H1 (cell line): Measurements from ENCODE around the gene IRF2BP2. TPM values are rescaled to one million over a fixed set of nuclear protein-coding genes. Genes with fewer than 3 reads are reported as not detected.

ENCODE experiments used
- CTCF ChIA-PET: fragments of 300-600 bp; sonication (Branson Sonifier 250); formaldehyde crosslinking; loops from one replicate; lab custom pipeline; 2021; ENCODE audit not compliant: partially characterized antibody; lab: Charles Lee
- POLR2A ChIA-PET: fragments of 300-600 bp; sonication (Branson Sonifier 250); formaldehyde crosslinking; loops from one replicate; lab custom pipeline; 2021; ENCODE audit warnings: inconsistent platforms; ENCODE audit not compliant: partially characterized antibody; lab: Charles Lee
- DNase-seq, 2 experiments: peaks; one replicate each; pipeline versions ENCODE4 v3.0.0 to v3.0.0-alpha.2; 2010 to 2022; ENCODE audit warnings: low spot score in 2 of 2, low read depth in 1 of 2, mixed read lengths in 1 of 2
- FAIRE-seq: peaks from 2 replicates; lab custom pipeline; 2011; peaks lifted over from hg19 to GRCh38; lab: Jason Lieb, UNC
- H2AFZ ChIP-seq: 2 replicates; pipeline ENCODE4 v1.8.1; 2012; ENCODE audit warnings: low read length, inconsistent platforms
- H2AK5ac ChIP-seq: 2 replicates; pipeline ENCODE4 v1.6.1; 2013; ENCODE audit warnings: low read depth, low read length
- H2BK120ac ChIP-seq: replicated peaks from 2 replicates; pipeline ENCODE3; 2013; ENCODE audit warnings: low read depth, low read length, inconsistent platforms
- H2BK12ac ChIP-seq: 2 replicates; pipeline ENCODE4 v1.6.1; 2013; ENCODE audit warnings: low read depth, low read length
- H2BK15ac ChIP-seq: 2 replicates; pipeline ENCODE4 v1.6.1; 2013; ENCODE audit warnings: low read length
- H2BK20ac ChIP-seq: 2 replicates; pipeline ENCODE4 v1.6.1; 2013; ENCODE audit warnings: low read length
- H2BK5ac ChIP-seq: 2 replicates; pipeline ENCODE4 v1.6.1; 2013; ENCODE audit warnings: low read depth, low read length
- H3K14ac ChIP-seq: 2 replicates; pipeline ENCODE4 v1.6.1; 2013; ENCODE audit warnings: inconsistent platforms; ENCODE audit not compliant: insufficient read length
- H3K18ac ChIP-seq: 2 replicates; pipeline ENCODE4 v1.6.1; 2013; ENCODE audit warnings: low read length; ENCODE audit errors: extremely low read depth
- H3K23ac ChIP-seq: 2 replicates; pipeline ENCODE4 v1.6.1; 2013; ENCODE audit warnings: inconsistent platforms; ENCODE audit not compliant: insufficient read length
- H3K23me2 ChIP-seq: 2 replicates; pipeline ENCODE4 v1.6.1; 2013; ENCODE audit warnings: low read depth, low read length
- H3K27ac ChIP-seq: 2 replicates; pipeline ENCODE4 v1.6.1; 2011; ENCODE audit warnings: low read depth, low read length, inconsistent platforms
- H3K27me3 ChIP-seq, 4 experiments: replicated peaks in 1 of 4; 1 replicate in 1 of 4; 2 replicates in 3 of 4; pipeline versions ENCODE4 v1.6.1 to v1.8.1; 2011 to 2013; ENCODE audit warnings: low read length in 3 of 4, mild to moderate bottlenecking in 3 of 4, inconsistent platforms in 2 of 4, mixed read lengths in 2 of 4, moderate library complexity in 1 of 4; ENCODE audit not compliant: control insufficient read depth in 3 of 4, insufficient read depth in 3 of 4; ENCODE audit errors: extremely low read depth in 1 of 4
- H3K36me3 ChIP-seq, 4 experiments: 2 replicates each; pipeline versions ENCODE4 v1.6.1 to v1.8.1; 2011 to 2013; ENCODE audit warnings: mild to moderate bottlenecking in 4 of 4, low read length in 3 of 4, moderate library complexity in 2 of 4, control low read depth in 1 of 4, inconsistent platforms in 1 of 4; ENCODE audit not compliant: insufficient read depth in 4 of 4, control insufficient read depth in 2 of 4
- H3K4ac ChIP-seq: replicated peaks from 2 replicates; pipeline ENCODE3; 2013; ENCODE audit warnings: low read length, low read depth, mixed read lengths, inconsistent platforms; ENCODE audit not compliant: insufficient read length
- H3K4me1 ChIP-seq, 4 experiments: replicated peaks in 1 of 4; 1 replicate in 1 of 4; 2 replicates in 3 of 4; pipeline versions ENCODE4 v1.6.1 to v1.8.1; 2011 to 2013; ENCODE audit warnings: low read length in 3 of 4, inconsistent platforms in 2 of 4, mixed read lengths in 1 of 4; ENCODE audit not compliant: insufficient read depth in 4 of 4, control insufficient read depth in 3 of 4
- H3K4me2 ChIP-seq, 2 experiments: 2 replicates each; pipeline versions ENCODE4 v1.6.1 to v1.8.1; 2011 to 2013; ENCODE audit warnings: low read depth in 2 of 2, low read length in 2 of 2, control low read depth in 1 of 2, inconsistent platforms in 1 of 2, mild to moderate bottlenecking in 1 of 2; ENCODE audit not compliant: insufficient read depth in 1 of 2
- H3K4me3 ChIP-seq, 4 experiments: fragments of 200-600, 300-600 bp in 1 of 4; sonication (generic), shearing (Covaris generic), sonication (Bioruptor Twin) in 1 of 4; 2 replicates each; pipeline versions ENCODE4 v1.5.1 to v1.8.1; 2011 to 2016; ENCODE audit warnings: low read length in 4 of 4, low read depth in 3 of 4, control low read depth in 2 of 4, inconsistent platforms in 2 of 4, mild to moderate bottlenecking in 2 of 4, mixed read lengths in 1 of 4, moderate library complexity in 1 of 4; ENCODE audit not compliant: insufficient read depth in 2 of 4; ENCODE audit errors: extremely low read depth in 1 of 4
- H3K56ac ChIP-seq: replicated peaks from 2 replicates; pipeline ENCODE3; 2013; ENCODE audit warnings: low read depth, mild to moderate bottlenecking, mixed read lengths, low read length, inconsistent platforms; ENCODE audit not compliant: insufficient read length
- H3K79me1 ChIP-seq: 2 replicates; pipeline ENCODE4 v1.6.1; 2013; ENCODE audit warnings: low read depth, low read length, control low read depth
- H3K79me2 ChIP-seq, 2 experiments: 2 replicates each; pipeline versions ENCODE4 v1.6.1 to v1.8.1; 2012 to 2013; ENCODE audit warnings: low read length in 2 of 2, mild to moderate bottlenecking in 2 of 2, inconsistent platforms in 1 of 2; ENCODE audit not compliant: insufficient read depth in 2 of 2, control insufficient read depth in 1 of 2
- H3K9ac ChIP-seq, 4 experiments: replicated peaks in 1 of 4; 1 replicate in 1 of 4; 2 replicates in 3 of 4; pipeline versions ENCODE4 v1.6.1 to v1.8.1; 2011 to 2013; ENCODE audit warnings: low read depth in 3 of 4, low read length in 3 of 4, control low read depth in 2 of 4, mild to moderate bottlenecking in 2 of 4, moderate library complexity in 2 of 4, inconsistent platforms in 1 of 4; ENCODE audit errors: extremely low read depth in 1 of 4
- H3K9me3 ChIP-seq, 2 experiments: 2 replicates each; pipeline versions ENCODE4 v1.6.1 to v1.8.1; 2012 to 2013; ENCODE audit warnings: mild to moderate bottlenecking in 2 of 2, moderate library complexity in 2 of 2, control low read depth in 1 of 2, inconsistent platforms in 1 of 2, low read depth in 1 of 2, low read length in 1 of 2, mixed read lengths in 1 of 2; ENCODE audit not compliant: insufficient read depth in 2 of 2
- H4K20me1 ChIP-seq, 2 experiments: replicated peaks in 1 of 2; 2 replicates each; pipeline versions ENCODE3 to v1.8.1; 2011 to 2013; ENCODE audit warnings: inconsistent platforms in 2 of 2, low read length in 2 of 2, mild to moderate bottlenecking in 1 of 2; ENCODE audit not compliant: insufficient read depth in 2 of 2, control insufficient read depth in 1 of 2
- H4K5ac ChIP-seq: 2 replicates; pipeline ENCODE4 v1.6.1; 2013; ENCODE audit warnings: low read length, low read depth, mixed read lengths, inconsistent platforms; ENCODE audit not compliant: insufficient read length
- H4K8ac ChIP-seq: 2 replicates; pipeline ENCODE4 v1.8.0; 2013; ENCODE audit warnings: mild to moderate bottlenecking, moderate library complexity, low read length, inconsistent platforms; ENCODE audit not compliant: insufficient read depth; ENCODE audit errors: extremely low read depth
- H4K91ac ChIP-seq: replicated peaks from 2 replicates; pipeline ENCODE3; 2013; ENCODE audit warnings: low read length, mixed read lengths, inconsistent platforms; ENCODE audit not compliant: insufficient read length
- CTBP2 ChIP-seq: IDR thresholded peaks from 2 replicates; pipeline ENCODE4 v1.7.0; 2011; ENCODE audit warnings: borderline replicate concordance, mild to moderate bottlenecking, moderate library complexity, mixed read lengths, low read length; ENCODE audit not compliant: insufficient read depth, insufficient read length
- JUN ChIP-seq: IDR thresholded peaks from 2 replicates; pipeline ENCODE4 v1.6.1; 2011; ENCODE audit warnings: low read depth, mild to moderate bottlenecking, improper control_type of control experiment, low read length
- POLR2A ChIP-seq, 2 experiments: IDR thresholded peaks; 1 replicate in 1 of 2; 2 replicates in 1 of 2; pipeline ENCODE4 v1.6.1; 2011; ENCODE audit warnings: low read depth in 2 of 2, low read length in 2 of 2, mild to moderate bottlenecking in 2 of 2; ENCODE audit errors: control extremely low read depth in 1 of 2
- SIN3A ChIP-seq, 2 experiments: IDR thresholded peaks in 1 of 2; conservative IDR thresholded peaks in 1 of 2; 2 replicates each; pipeline ENCODE4 v1.6.1; 2011 to 2012; ENCODE audit warnings: low read length in 2 of 2, improper control_type of control experiment in 1 of 2, low read depth in 1 of 2, mild to moderate bottlenecking in 1 of 2
- SIRT6 ChIP-seq: IDR thresholded peaks from one replicate; pipeline ENCODE4 v1.7.1; 2012; ENCODE audit warnings: low read length, inconsistent platforms
- SUZ12 ChIP-seq: fragments of 200-600 bp; sonication (generic); IDR thresholded peaks from 2 replicates; pipeline ENCODE4 v1.6.1; 2012; ENCODE audit warnings: mild to moderate bottlenecking, inconsistent platforms, low read length, moderate library complexity, mixed read lengths
- TCF12 ChIP-seq: IDR thresholded peaks from 2 replicates; pipeline ENCODE4 v1.6.1; 2011; ENCODE audit warnings: low read depth, mild to moderate bottlenecking, low read length
- YY1 ChIP-seq: IDR thresholded peaks from 2 replicates; pipeline ENCODE4 v1.6.1; 2011; ENCODE audit warnings: low read depth, mild to moderate bottlenecking, low read length
- ZNF274 ChIP-seq: IDR thresholded peaks from 2 replicates; pipeline ENCODE4 v1.7.0; 2012; ENCODE audit warnings: low read length, borderline replicate concordance; ENCODE audit errors: extremely low read depth
- WGBS, 2 experiments: shearing (Covaris generic) in 1 of 2; methylation state at CpG; one replicate each; pipeline versions ENCODE4 v1.1.6 to v1.1.7; 2013 to 2015; ENCODE audit warnings: low lambda C conversion rate in 2 of 2, mixed read lengths in 2 of 2, inconsistent platforms in 1 of 2, low coverage in 1 of 2, missing lambda C conversion rate in 1 of 2; ENCODE audit not compliant: insufficient replicate concordance in 2 of 2, insufficient coverage in 1 of 2, insufficient read length in 1 of 2; ENCODE audit errors: extremely low coverage in 1 of 2, missing lambda C conversion rate in 1 of 2; 5-methylcytosine and 5-hydroxymethylcytosine counted together
- polyA plus RNA-seq, 7 experiments: library from polyadenylated mRNA; depleted of rRNA in 3 of 7; stranded (reverse) in 5 of 7; unstranded in 2 of 7; fragments of >200 nt in 5 of 7; fragments of 200-250 nt in 2 of 7; gene quantifications; 1 replicate in 5 of 7; 2 replicates in 1 of 7; 4 replicates in 1 of 7; pipeline versions ENCODE4 v1.2.1 to v1.2.3, GENCODE V29; 2011 to 2013; ENCODE audit warnings: missing spikeins in 2 of 7, mixed read lengths in 2 of 7
- total RNA-seq: library from RNA; stranded (reverse); fragmentation: NEBNext Ultra II Directional; extraction: Animal tissue kit (Norgen Biotek cat#: 25700); gene quantifications from 2 replicates; pipeline ENCODE4 v1.2.1, GENCODE V29; 2021
- TF ChIP-seq, protein P1 (sequence below): IDR thresholded peaks from 2 replicates; pipeline ENCODE4 v1.6.1; 2012; ENCODE audit warnings: low read length, inconsistent platforms
- TF ChIP-seq, protein P2 (sequence below): IDR thresholded peaks from 2 replicates; pipeline ENCODE4 v1.6.1; 2011; ENCODE audit warnings: low read length, improper control_type of control experiment

The IRF2BP2 gene
- total and polyA plus RNA-seq, 2 of the 8 experiments (the other 6 are each of a cell fraction or from before 2014, with no cell fraction given), result 24.9 to 67.5 TPM

DNA sequence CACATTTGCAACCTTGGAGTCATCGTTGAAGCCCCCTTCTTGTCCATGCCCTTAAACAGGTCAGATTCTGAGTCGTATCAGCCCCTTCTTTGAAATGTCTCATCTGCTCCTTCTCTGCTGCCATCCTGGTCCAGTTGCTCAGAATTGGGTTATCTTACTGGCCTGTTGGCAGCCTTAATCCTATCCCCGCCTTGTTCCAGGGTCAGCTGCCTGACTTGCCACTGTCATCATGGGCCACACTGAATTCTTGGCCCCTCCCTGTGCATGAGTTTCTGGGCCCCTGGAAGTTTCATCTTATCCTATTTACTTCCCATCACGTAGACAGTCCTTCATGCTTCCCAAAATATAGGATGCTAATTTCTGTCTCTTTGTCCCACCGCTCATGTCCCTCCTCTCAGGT lies 23.7 kb downstream of the IRF2BP2 start:
- Histone ChIP-seq H2BK120ac (no peak overlapping the region), H3K23me2 (0 out of 2 replicates have a peak, but pooled peaks cover 1% of the 10 kb centered on the region), H3K4ac (no peak overlapping the region), H3K4me1 (no peaks in the 10 kb centered on the region), H2AFZ (no peak overlapping the region; the same call in 1 of the 2 replicates), H3K79me1 (no peaks in the 10 kb centered on the region), H2BK5ac (no peak overlapping the region), H3K23ac (no peak overlapping the region), H3K36me3 (no peaks in the 10 kb centered on the region), H2BK15ac (no peak overlapping the region), H3K4me2 (no peak overlapping the region), H3K27me3 (no peaks in the 10 kb centered on the region), H3K14ac (no peak overlapping the region), H4K5ac (no peak overlapping the region), H2BK20ac (no peak overlapping the region), H3K9ac (no peak overlapping the region), H2BK12ac (no peak overlapping the region), H3K4me3 (no peak overlapping the region), H3K79me2 (no peaks in the 10 kb centered on the region), H3K9me3 (no peaks in the 10 kb centered on the region), H4K91ac (no peak overlapping the region), H3K18ac (no peak overlapping the region), H4K8ac (no peak overlapping the region), H3K56ac (no peak overlapping the region), H2AK5ac (no peak overlapping the region), H3K27ac (no peak overlapping the region), H4K20me1 (no peaks in the 10 kb centered on the region)
- FAIRE-seq, result no peak
- POLR2A ChIA-PET, result no interaction called here
- CTCF ChIA-PET, result no interaction called here
- 93% methylated on average over 5 of the region's 5 CpGs; no CpG with 5 or more reads in 1 of the 2 experiments for WGBS, 2 experiments
- no peak for DNase-seq
- TF ChIP-seq POLR2A (IDR thresholded peaks at IDR 0.05; ENCODE audit: control extremely low read depth in 1 of 2, low read depth in 2 of 2, low read length in 2 of 2), result no peak
- TF ChIP-seq ZNF274, result no peak
- TF ChIP-seq YY1, result no peak
- no peak for TF ChIP-seq CTBP2
- TF ChIP-seq SUZ12, result no peak
- TF ChIP-seq, protein P1, sequence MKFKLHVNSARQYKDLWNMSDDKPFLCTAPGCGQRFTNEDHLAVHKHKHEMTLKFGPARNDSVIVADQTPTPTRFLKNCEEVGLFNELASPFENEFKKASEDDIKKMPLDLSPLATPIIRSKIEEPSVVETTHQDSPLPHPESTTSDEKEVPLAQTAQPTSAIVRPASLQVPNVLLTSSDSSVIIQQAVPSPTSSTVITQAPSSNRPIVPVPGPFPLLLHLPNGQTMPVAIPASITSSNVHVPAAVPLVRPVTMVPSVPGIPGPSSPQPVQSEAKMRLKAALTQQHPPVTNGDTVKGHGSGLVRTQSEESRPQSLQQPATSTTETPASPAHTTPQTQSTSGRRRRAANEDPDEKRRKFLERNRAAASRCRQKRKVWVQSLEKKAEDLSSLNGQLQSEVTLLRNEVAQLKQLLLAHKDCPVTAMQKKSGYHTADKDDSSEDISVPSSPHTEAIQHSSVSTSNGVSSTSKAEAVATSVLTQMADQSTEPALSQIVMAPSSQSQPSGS, result no peak
- TF ChIP-seq SIRT6, result no peak
- TF ChIP-seq JUN, result no peak
- TF ChIP-seq, protein P2, sequence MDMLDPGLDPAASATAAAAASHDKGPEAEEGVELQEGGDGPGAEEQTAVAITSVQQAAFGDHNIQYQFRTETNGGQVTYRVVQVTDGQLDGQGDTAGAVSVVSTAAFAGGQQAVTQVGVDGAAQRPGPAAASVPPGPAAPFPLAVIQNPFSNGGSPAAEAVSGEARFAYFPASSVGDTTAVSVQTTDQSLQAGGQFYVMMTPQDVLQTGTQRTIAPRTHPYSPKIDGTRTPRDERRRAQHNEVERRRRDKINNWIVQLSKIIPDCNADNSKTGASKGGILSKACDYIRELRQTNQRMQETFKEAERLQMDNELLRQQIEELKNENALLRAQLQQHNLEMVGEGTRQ, result no peak
- no peak for TF ChIP-seq SIN3A (conservative IDR thresholded peaks at IDR 0.05 in 1 of 2, IDR thresholded peaks at IDR 0.05 in 1 of 2; ENCODE audit: low read depth in 1 of 2, low read length in 2 of 2)
- TF ChIP-seq TCF12, result no peak
